Bronchial epithelial cell (primary cell): ENCODE measurements around the gene CSMD2. TPM values are rescaled to one million over a fixed set of nuclear protein-coding genes. Genes with fewer than 3 reads are reported as not detected.
"Not testable (repeated sequence)": the region's sequence is repeated elsewhere in the genome, so short reads cannot be mapped to it uniquely, and the experiment has no call there.

Experiments
- DNase-seq: peaks from one replicate; pipeline ENCODE4 v3.0.0-alpha.2; 2010; ENCODE audit warnings: low read depth
- FAIRE-seq: peaks from 2 replicates; lab custom pipeline; 2011; peaks lifted over from hg19 to GRCh38; lab: Jason Lieb, UNC
- H3K27me3 ChIP-seq: 2 replicates; pipeline ENCODE4 v1.5.1; 2011; ENCODE audit warnings: low read length; ENCODE audit not compliant: control insufficient read depth, insufficient read depth
- H3K36me3 ChIP-seq: 2 replicates; pipeline ENCODE4 v1.5.1; 2011; ENCODE audit warnings: low read length; ENCODE audit not compliant: control insufficient read depth, insufficient read depth
- H3K4me3 ChIP-seq: 2 replicates; pipeline ENCODE4 v1.5.1; 2011; ENCODE audit warnings: mild to moderate bottlenecking, low read depth, low read length, control low read depth
- total RNA-seq: library from RNA; depleted of rRNA; stranded (reverse); fragments of >200 nt; gene quantifications from 2 replicates; pipeline ENCODE4 v1.2.1, GENCODE V29; 2014
- TF ChIP-seq, protein P1 (sequence below): IDR thresholded peaks from 2 replicates; pipeline ENCODE4 v1.5.1; 2011; ENCODE audit warnings: mild to moderate bottlenecking, moderate library complexity, low read length, control low read depth, inconsistent platforms; ENCODE audit not compliant: insufficient read depth, severe bottlenecking

The CSMD2 gene
- total RNA-seq, 1 donor from 2014 or later: not detected

DNA sequence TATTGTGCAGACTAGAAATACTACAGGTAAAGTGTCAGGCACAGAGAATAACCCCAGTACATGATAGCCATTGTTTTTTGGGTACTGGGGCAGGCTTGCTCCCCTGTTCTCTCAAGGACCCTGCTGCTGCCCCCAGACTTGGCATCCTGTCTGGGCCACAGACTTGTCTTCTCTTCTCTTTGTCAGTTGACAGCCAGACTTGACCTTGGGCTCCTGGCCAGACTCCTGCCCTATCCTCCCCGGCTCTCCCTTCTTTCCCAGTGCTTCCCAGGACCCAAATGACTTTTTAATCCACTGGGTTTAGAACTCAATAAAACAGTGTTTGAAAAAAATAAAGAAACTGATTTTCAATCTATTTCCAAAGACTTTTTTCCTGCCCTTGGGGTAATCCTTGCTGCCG, 649.4 kb downstream of the CSMD2 start:
- TF ChIP-seq, protein P1, sequence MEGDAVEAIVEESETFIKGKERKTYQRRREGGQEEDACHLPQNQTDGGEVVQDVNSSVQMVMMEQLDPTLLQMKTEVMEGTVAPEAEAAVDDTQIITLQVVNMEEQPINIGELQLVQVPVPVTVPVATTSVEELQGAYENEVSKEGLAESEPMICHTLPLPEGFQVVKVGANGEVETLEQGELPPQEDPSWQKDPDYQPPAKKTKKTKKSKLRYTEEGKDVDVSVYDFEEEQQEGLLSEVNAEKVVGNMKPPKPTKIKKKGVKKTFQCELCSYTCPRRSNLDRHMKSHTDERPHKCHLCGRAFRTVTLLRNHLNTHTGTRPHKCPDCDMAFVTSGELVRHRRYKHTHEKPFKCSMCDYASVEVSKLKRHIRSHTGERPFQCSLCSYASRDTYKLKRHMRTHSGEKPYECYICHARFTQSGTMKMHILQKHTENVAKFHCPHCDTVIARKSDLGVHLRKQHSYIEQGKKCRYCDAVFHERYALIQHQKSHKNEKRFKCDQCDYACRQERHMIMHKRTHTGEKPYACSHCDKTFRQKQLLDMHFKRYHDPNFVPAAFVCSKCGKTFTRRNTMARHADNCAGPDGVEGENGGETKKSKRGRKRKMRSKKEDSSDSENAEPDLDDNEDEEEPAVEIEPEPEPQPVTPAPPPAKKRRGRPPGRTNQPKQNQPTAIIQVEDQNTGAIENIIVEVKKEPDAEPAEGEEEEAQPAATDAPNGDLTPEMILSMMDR: no peak
- H3K36me3 ChIP-seq: no peaks in the 10 kb centered on the region
- no peak overlapping the region for H3K4me3 ChIP-seq
- peaks cover 1% of the 10 kb centered on the region for H3K27me3 ChIP-seq
- no peak for FAIRE-seq
- DNase-seq: no peak

DNA sequence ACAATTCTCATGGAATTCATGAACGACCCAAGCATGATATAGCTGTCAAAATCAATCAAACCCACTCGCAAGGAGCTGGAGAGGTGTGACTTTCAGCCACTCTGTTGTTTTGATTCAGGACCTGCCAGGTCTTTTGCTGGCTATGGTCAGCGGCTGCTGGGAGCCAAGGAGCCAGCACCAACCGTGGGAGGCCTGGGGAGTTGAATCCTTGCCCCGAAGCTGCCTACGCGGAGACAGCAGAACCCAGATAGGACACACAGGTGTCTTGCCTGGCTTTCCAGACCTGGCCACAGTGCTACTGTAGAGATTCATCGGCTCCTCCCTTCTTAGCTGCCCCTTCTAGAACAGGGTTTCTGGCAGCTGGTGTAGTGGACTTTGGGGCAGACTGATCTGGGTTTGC, 649.9 kb downstream of the CSMD2 start:
- Histone ChIP-seq H3K27me3 (peaks cover 1% of the 10 kb centered on the region), H3K4me3 (no peak overlapping the region), H3K36me3 (no peaks in the 10 kb centered on the region)
- DNase-seq (no peak), FAIRE-seq (no peak)
- TF ChIP-seq, protein P1: no peak

DNA sequence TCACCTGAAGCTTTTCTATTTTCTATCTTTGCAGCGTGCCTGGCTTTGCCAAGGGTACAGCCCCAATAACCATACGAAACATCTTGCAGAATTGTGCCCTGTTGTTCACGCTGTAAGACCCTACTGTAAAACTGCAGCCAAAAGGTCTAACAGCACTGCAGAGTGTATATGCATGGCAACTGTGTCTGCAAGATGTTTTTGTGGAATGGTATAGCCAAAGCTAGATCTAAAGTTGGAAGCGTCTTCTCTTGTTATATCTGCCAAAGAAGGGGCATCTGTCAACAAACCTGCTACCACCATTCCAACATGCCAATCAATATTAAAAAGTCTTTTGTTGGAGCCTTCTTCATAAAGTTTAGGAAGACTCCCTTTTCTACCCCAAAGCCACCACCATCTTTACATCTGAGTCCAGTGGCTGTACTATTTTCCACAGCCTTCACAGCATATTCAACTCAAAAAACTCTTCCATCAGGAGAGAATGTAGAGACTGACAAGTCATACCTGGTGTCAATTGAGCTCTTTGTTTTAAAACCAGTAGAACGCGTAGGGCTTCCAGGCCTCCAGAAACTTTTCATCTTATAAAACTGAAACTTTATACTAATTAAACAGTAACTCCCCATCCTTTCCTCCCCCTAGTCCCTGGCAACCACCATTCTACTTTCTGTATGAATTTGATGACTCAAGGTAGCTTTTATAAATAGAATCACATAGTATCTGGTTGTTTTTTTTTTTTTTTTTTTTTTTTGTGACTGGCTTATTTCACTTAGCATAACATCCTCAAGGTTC, 652.6 kb downstream of the CSMD2 start:
- FAIRE-seq (no peak), DNase-seq (peak; percentile 17)
- TF ChIP-seq, protein P1: no peak
- Histone ChIP-seq H3K27me3 (peaks cover 1% of the 10 kb centered on the region), H3K36me3 (no peaks in the 10 kb centered on the region), H3K4me3 (no peak overlapping the region)

DNA sequence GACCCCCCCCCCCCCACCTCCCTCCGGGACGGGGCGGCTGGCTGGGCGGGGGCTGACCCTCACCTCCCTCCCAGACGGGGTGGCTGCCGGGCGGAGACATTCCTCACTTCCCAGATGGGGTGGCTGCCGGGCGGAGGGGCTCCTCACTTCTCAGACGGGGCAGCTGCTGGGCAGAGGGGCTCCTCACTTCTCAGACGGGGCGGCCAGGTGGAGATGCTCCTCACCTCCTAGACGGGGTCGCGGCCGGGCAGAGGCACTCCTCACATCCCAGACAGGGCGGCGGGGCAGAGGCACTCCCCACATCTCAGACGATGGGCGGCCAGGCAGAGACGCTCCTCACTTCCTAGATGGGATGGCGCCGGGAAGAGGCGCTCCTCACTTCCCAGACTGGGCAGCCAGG, 655.8 kb downstream of the CSMD2 start:
- H3K27me3 ChIP-seq, H3K36me3 ChIP-seq, FAIRE-seq, DNase-seq, H3K4me3 ChIP-seq: not testable (repeated sequence)

DNA sequence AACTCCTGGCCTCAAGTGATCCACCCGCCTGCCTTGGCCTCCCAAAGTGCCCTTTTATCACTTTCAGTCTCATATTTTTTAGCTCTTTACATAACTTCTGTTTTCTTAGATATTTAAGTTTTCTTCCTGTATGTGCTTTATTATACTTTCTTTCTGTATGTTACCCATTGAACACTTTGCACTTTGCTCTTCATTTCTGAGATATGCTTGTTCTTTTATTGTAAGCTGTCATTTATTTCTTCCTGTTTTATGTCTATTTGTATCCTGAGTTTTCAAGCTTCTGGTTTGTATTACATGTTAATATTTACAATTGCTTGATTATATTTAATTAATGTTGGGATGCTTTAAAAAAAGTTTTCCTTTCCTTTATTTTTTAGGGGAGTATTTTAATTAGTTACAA, 656.9 kb downstream of the CSMD2 start:
- DNase-seq (no peak), FAIRE-seq (no peak)
- Histone ChIP-seq H3K27me3 (peaks cover 1% of the 10 kb centered on the region), H3K4me3 (no peak overlapping the region), H3K36me3 (no peaks in the 10 kb centered on the region)
- TF ChIP-seq, protein P1: no peak

DNA sequence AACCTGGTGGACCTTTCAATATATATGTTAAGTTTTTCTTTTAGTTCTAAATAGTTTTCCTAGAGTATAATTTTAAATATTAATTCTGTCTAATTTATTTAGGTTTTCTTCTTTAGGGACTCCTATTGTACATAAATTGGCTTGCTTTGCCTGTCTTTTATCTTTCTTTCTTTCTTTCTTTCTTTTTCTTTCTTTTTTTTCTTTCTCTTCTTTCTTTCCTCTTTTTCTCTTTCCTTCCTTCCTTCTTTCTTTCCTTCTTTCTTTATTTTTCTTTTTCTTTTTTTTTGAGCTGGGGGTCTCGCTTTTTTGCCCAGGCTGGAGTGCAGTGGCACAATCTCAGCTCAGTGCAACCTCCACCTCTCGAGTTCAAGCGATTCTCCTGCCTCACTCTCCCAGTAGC, 657.4 kb downstream of the CSMD2 start:
- TF ChIP-seq, protein P1: no peak
- FAIRE-seq (no peak), DNase-seq (no peak)
- Histone ChIP-seq H3K36me3 (no peaks in the 10 kb centered on the region), H3K4me3 (no peak overlapping the region), H3K27me3 (peaks cover 1% of the 10 kb centered on the region)
